Measurements from ENCODE around the gene LRRC38. TPM values are rescaled to one million over a fixed set of nuclear protein-coding genes. Genes with fewer than 3 reads are reported as not detected.
"Not testable (repeated sequence)": the region's sequence is repeated elsewhere in the genome, so short reads cannot be mapped to it uniquely, and the experiment has no call there.

Gene LRRC38, protein sequence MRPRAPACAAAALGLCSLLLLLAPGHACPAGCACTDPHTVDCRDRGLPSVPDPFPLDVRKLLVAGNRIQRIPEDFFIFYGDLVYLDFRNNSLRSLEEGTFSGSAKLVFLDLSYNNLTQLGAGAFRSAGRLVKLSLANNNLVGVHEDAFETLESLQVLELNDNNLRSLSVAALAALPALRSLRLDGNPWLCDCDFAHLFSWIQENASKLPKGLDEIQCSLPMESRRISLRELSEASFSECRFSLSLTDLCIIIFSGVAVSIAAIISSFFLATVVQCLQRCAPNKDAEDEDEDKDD
- total RNA-seq: not detected

DNA sequence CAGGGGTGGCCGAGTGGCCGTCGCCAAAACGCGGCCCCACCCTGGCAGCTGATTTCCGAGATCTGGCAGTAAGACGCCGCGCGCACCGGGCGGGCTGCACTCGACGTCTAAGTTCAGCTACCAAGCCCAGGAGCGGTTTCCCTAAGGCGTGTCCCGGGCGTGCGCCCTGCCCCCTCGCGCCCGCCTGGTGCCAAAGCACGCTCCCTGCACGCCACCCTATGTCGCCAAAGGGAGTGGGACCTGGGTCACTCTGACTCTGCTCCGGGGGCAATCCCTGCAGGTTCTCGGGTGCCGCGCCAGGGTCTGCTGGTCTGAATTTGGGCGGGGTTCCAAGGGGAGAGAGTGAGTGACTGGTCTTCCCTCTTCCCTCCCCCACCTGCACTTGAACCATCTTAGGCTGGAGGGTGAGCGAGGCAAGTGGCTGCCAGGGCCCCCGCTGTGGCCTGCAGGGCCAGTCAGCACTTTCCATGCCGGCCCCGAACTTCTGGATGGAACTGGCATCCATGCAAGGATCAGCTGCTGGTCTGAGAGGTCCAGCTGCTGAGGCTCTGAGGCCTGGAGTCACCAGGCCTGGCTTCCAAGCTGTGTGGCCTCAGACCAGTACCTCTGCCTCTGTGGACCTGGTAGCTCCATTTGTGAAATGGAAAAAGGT lies at the start of gene LRRC38:
Gene LRRC38, minus strand, starts transcription at position 109 of the 652 bp plus-strand sequence. CDS start 410 bp downstream, outside the sequence.
- Histone ChIP-seq H3K27me3 (no peaks in the 10 kb centered on the region), H3K4me1 (peaks cover 0 to 8% of the 10 kb centered on the region in 2 donors), H3K4me3 (no peak within 1 kb of the TSS), H3K36me3 (no peaks in the 10 kb centered on the region), H3K27ac (no peak within 1 kb of the TSS), H3K9me3 (no peaks in the 10 kb centered on the region)
- intact Hi-C loops (cut with DNase I; ENCODE audit: low total_unique reads): no loop called here
- no peak for TF ChIP-seq POLR2A (IDR thresholded peaks at IDR 0.05)
- TF ChIP-seq, protein P1, sequence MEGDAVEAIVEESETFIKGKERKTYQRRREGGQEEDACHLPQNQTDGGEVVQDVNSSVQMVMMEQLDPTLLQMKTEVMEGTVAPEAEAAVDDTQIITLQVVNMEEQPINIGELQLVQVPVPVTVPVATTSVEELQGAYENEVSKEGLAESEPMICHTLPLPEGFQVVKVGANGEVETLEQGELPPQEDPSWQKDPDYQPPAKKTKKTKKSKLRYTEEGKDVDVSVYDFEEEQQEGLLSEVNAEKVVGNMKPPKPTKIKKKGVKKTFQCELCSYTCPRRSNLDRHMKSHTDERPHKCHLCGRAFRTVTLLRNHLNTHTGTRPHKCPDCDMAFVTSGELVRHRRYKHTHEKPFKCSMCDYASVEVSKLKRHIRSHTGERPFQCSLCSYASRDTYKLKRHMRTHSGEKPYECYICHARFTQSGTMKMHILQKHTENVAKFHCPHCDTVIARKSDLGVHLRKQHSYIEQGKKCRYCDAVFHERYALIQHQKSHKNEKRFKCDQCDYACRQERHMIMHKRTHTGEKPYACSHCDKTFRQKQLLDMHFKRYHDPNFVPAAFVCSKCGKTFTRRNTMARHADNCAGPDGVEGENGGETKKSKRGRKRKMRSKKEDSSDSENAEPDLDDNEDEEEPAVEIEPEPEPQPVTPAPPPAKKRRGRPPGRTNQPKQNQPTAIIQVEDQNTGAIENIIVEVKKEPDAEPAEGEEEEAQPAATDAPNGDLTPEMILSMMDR (IDR thresholded peaks at IDR 0.05): no peak
- no peak for DNase-seq

DNA sequence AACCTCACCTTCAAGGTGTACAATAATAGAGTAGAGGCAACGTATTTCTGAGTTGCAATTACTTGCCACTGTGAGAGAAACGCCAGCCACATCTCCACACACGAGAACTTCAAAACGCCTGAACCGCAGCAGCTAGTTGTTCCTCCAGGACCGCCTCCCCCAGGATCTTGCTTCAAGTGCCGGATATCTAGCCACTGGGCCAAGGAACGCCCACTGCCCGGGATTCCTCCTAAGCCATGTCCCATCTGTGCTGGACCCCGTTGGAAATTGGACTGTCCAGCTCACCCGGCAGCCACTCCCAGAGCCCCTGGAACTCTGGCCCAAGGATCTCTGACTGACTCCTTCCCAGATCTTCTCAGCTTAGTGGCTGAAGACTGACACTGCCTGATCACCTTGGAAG lies 49.2 kb upstream of the LRRC38 start:
- DNase-seq; H3K4me1 ChIP-seq; intact Hi-C loops (cut with DNase I; ENCODE audit: low total_unique reads); H3K9me3 ChIP-seq; H3K27me3 ChIP-seq; H3K4me3 ChIP-seq; H3K36me3 ChIP-seq; H3K27ac ChIP-seq: not testable (repeated sequence)

DNA sequence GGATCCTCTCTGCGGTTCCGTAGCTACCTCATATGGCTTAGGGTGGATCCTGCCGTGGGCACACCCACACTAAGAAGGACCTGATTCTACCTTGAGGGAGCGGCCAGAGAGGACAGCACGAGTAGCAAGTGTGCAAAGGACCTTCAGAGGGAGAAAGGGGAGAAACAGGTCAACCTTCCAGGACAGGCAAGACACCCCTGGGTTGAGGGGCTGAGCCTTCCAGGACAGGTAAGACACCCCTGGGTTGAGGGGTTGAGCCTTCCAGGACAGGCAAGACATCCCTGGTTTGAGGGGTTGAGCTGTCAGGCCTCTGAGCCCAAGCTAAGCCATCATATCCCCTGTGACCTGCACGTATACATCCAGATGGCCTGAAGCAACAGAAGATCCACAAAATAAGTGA lies 46.7 kb upstream of the LRRC38 start:
- no peaks in the 10 kb centered on the region for H3K36me3 ChIP-seq
- no peak overlapping the region for H3K27ac ChIP-seq
- no peaks in the 10 kb centered on the region for H3K4me1 ChIP-seq
- intact Hi-C loops (cut with DNase I; ENCODE audit: low total_unique reads): no loop called here
- TF ChIP-seq, protein P1 (IDR thresholded peaks at IDR 0.05): no peak
- TF ChIP-seq POLR2A (IDR thresholded peaks at IDR 0.05): no peak
- no peaks in the 10 kb centered on the region for H3K9me3 ChIP-seq
- no peak for DNase-seq
- H3K27me3 ChIP-seq: no peaks in the 10 kb centered on the region
- H3K4me3 ChIP-seq: no peak overlapping the region

DNA sequence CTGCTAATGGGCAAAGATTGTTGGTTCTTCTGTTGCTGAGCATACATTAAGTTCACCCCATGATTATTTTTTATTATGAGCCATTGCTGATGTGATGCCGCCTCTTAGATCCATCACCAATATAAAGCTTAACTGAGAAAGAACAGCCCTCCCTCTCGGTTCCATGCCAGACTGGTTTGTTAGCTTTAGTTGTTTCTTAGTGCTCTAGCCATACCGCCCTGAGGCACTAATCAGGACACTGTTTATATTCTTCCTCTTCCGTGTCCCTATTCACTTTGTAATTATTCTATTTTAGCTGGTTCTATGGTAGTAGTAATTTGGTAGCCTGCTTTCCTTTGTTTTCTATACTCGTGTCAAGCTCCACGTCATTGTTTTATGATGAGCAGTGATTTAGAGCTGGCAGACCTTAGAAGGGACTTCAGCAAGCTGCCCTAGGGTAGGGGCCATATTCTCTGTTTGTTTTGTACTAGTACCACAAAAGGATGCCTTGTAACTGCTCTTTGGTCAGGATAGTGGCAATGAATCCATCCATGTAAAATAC lies 42.5 kb upstream of the LRRC38 start:
- DNase-seq: no peak
- Histone ChIP-seq H3K4me1 (no peaks in the 10 kb centered on the region), H3K4me3 (no peak overlapping the region), H3K36me3 (no peaks in the 10 kb centered on the region), H3K27me3 (no peaks in the 10 kb centered on the region), H3K9me3 (no peaks in the 10 kb centered on the region), H3K27ac (no peak overlapping the region)
- TF ChIP-seq POLR2A (IDR thresholded peaks at IDR 0.05): no peak
- TF ChIP-seq, protein P1 (IDR thresholded peaks at IDR 0.05): no peak
- intact Hi-C loops (cut with DNase I; ENCODE audit: low total_unique reads): no loop called here

DNA sequence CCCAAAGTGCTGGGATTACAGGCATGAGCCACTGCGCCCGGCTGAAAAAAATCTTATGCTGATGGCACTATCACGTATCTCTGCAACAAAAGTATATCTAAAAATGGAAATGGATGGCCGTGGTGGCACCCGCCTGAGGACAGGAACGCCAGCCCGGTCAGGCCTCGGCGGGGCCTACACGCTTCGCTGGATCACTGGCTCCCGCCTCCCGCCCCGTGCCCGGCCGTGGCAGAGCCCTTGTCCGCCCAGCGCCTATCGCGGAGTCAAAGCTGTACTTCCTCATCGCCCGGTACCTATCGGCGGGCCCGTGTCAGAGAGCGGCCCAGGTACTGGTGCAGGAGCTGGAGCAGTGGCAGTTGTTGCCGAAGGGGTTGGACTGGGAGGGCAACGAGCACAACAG lies 41.0 kb upstream of the LRRC38 start:
- TF ChIP-seq, protein P1 (IDR thresholded peaks at IDR 0.05): no peak
- no peak for TF ChIP-seq POLR2A (IDR thresholded peaks at IDR 0.05)
- no peak overlapping the region for H3K4me3 ChIP-seq
- intact Hi-C loops (cut with DNase I; ENCODE audit: low total_unique reads): no loop called here
- no peaks in the 10 kb centered on the region for H3K27me3 ChIP-seq
- no peak overlapping the region for H3K27ac ChIP-seq
- H3K36me3 ChIP-seq: no peaks in the 10 kb centered on the region
- no peak for DNase-seq
- H3K9me3 ChIP-seq: no peaks in the 10 kb centered on the region
- no peaks in the 10 kb centered on the region for H3K4me1 ChIP-seq

All from uterus (tissue), 4 donors.